ENCODE measurements around the gene UQCR11.

GRCh38 chr19:1649706-1650649, 44.7 kb upstream of the UQCR11 start:
- TF ChIP-seq CTCF (IDR thresholded peaks at IDR 0.05): no peak
- no peak for TF ChIP-seq POLR2A (IDR thresholded peaks at IDR 0.05)
